Right lobe of liver (tissue), 6 donors: Measurements from ENCODE around the gene CYB5B. TPM values are rescaled to one million over a fixed set of nuclear protein-coding genes. Genes with fewer than 3 reads are reported as not detected.

ENCODE experiments used
- ATAC-seq, 4 donors: fragments of 200-7000 bp; cut with Tn5 transposase; one replicate each; pipeline ENCODE4 v1.9.1; 2020; ENCODE audit warnings: mild to moderate bottlenecking in 4 of 4, moderate library complexity in 4 of 4
- DNase-seq, 3 donors: peaks; one replicate each; pipeline ENCODE4 v3.0.0-alpha.2; 2020
- H3K27ac ChIP-seq, 3 donors: fragments of 200-600 bp; one replicate each; pipeline ENCODE4 v1.8.0; 2022
- H3K27me3 ChIP-seq, 2 donors: fragments of 200-600 bp; one replicate each; pipeline ENCODE4 v1.8.0; 2022
- H3K36me3 ChIP-seq, 4 donors: fragments of 200-600 bp; sonication (generic) in 1 of 4; one replicate each; pipeline versions ENCODE4 v1.5.1 to v1.8.0; 2017 to 2022; ENCODE audit warnings: control low read depth in 1 of 4
- H3K4me1 ChIP-seq, 4 donors: fragments of 200-600 bp; sonication (generic) in 1 of 4; one replicate each; pipeline versions ENCODE4 v1.5.1 to v1.8.0; 2017 to 2022; ENCODE audit warnings: control low read depth in 1 of 4
- H3K4me3 ChIP-seq, 3 donors: fragments of 200-600 bp; one replicate each; pipeline ENCODE4 v1.8.0; 2022
- H3K9me3 ChIP-seq, 4 donors: fragments of 200-600 bp; sonication (generic) in 1 of 4; one replicate each; pipeline versions ENCODE4 v1.5.1 to v1.8.0; 2017 to 2022; ENCODE audit warnings: control low read depth in 1 of 4
- CTCF ChIP-seq, 4 donors: fragments of 200-600 bp in 3 of 4; fragments of 450-650 bp in 1 of 4; IDR thresholded peaks; one replicate each; pipeline versions ENCODE4 v1.5.1 to v1.8.0; 2016 to 2022; ENCODE audit warnings: antibody characterized with exemption in 4 of 4, mild to moderate bottlenecking in 2 of 4
- POLR2A ChIP-seq: fragments of 450-650 bp; IDR thresholded peaks from one replicate; pipeline ENCODE4 v1.6.1; 2017; ENCODE audit warnings: antibody characterized with exemption, mild to moderate bottlenecking
- WGBS: methylation state at CpG from one replicate; pipeline ENCODE4 v1.1.6; 2018; ENCODE audit warnings: low coverage, low lambda C conversion rate; ENCODE audit not compliant: insufficient coverage; ENCODE audit errors: missing lambda C conversion rate; 5-methylcytosine and 5-hydroxymethylcytosine counted together
- intact Hi-C, 2 donors: fragments of 100-400 bp; cut with DNase I; formaldehyde crosslinking; loops; one replicate each; pipeline versions ENCODE4 v1.11.2 to v1.14.1; 2022
- total RNA-seq, 6 experiments: library from RNA; depleted of rRNA in 2 of 6; stranded (reverse); fragments of >200 nt in 2 of 6; fragmentation: NEBNext Ultra II Directional in 3 of 6; extraction: Animal tissue kit (Norgen Biotek cat#: 25700) in 3 of 6; gene quantifications; one replicate each; pipeline versions ENCODE4 v1.1.0 to v1.2.4, GENCODE V29; 2016 to 2023
- donor health status: DM: no; HTN: yes; CAD: no.
- donor health status: DM: no; HTN: no; CAD: no.
- donor health status: DM: no; HTN: no; CAD: no.
- donor health status: DM: no; HTN: yes; CAD: no.
- donor health status: DM: no; HTN: yes; CAD: no.

CYB5B gene
- total RNA-seq, 6 experiments from 2014 or later = 19.1 to 42.1 (median 30.5) TPM

- no peak overlapping the region for H3K4me3 ChIP-seq
- no peak for TF ChIP-seq CTCF (IDR thresholded peaks at IDR 0.05)
- no peak for TF ChIP-seq POLR2A
- H3K9me3 ChIP-seq = no peaks in the 10 kb centered on the region
- WGBS = 79% methylated on average over 8 of the region's 9 CpGs
- no peak overlapping the region for H3K27ac ChIP-seq
- H3K27me3 ChIP-seq = no peaks in the 10 kb centered on the region
- no peaks in the 10 kb centered on the region for H3K4me1 ChIP-seq
- no peaks in the 10 kb centered on the region for H3K36me3 ChIP-seq
- DNase-seq = no peak
- no peak for ATAC-seq
- intact Hi-C loops = no loop called here
These were observed 71.4 kb downstream of the CYB5B start for GRCh38 chr16:69495821-69496220.

GRCh38 chr16:69496376-69496775, 72.0 kb downstream of the CYB5B start:
- TF ChIP-seq CTCF (IDR thresholded peaks at IDR 0.05) (no peak), POLR2A (no peak)
- WGBS = 83% methylated on average over 3 of the region's 4 CpGs
- DNase-seq (no peak), ATAC-seq (no peak)
- Histone ChIP-seq H3K36me3 (no peaks in the 10 kb centered on the region), H3K27ac (no peak overlapping the region), H3K27me3 (no peaks in the 10 kb centered on the region), H3K4me1 (no peaks in the 10 kb centered on the region), H3K9me3 (no peaks in the 10 kb centered on the region), H3K4me3 (no peak overlapping the region)
- intact Hi-C loops = no loop called here

- Histone ChIP-seq H3K4me1 (no peaks in the 10 kb centered on the region), H3K27me3 (no peaks in the 10 kb centered on the region), H3K9me3 (no peaks in the 10 kb centered on the region), H3K36me3 (no peaks in the 10 kb centered on the region), H3K27ac (no peak overlapping the region), H3K4me3 (no peak overlapping the region)
- intact Hi-C loops = no loop called here
- TF ChIP-seq CTCF (IDR thresholded peaks at IDR 0.05) (no peak), POLR2A (no peak)
- no peak for ATAC-seq
- no peak for DNase-seq
- 60% methylated on average over 2 of the region's 5 CpGs for WGBS
These were observed 72.5 kb downstream of the CYB5B start for GRCh38 chr16:69496896-69497295.

- intact Hi-C loops = no loop called here
- Histone ChIP-seq H3K4me3 (no peak overlapping the region), H3K27me3 (no peaks in the 10 kb centered on the region), H3K36me3 (no peaks in the 10 kb centered on the region), H3K4me1 (no peaks in the 10 kb centered on the region), H3K27ac (no peak overlapping the region), H3K9me3 (no peaks in the 10 kb centered on the region)
- no peak for ATAC-seq
- DNase-seq = no peak
- no peak for TF ChIP-seq CTCF (IDR thresholded peaks at IDR 0.05)
- TF ChIP-seq POLR2A = no peak
- WGBS = 51% methylated on average over 9 of the region's 16 CpGs
These were observed 73.6 kb downstream of the CYB5B start for GRCh38 chr16:69497876-69498596.
